ENCODE results near the gene FAT4.

FAT4 gene
- 0 to 0.67 reads per million in 2 donors for total RNA-seq

GRCh38 chr4:125314676-125315575 is at the start of gene FAT4:
FAT4 (plus strand) TSS chr4:125314955; CDS start chr4:125316412, 1,457 bp downstream.
- peak in 2 of 5 experiments; percentile 4 to 71 for DNase-seq

GRCh38 chr4:125265846-125266245 is 48.9 kb upstream of the FAT4 start:
- no peak for DNase-seq

- no peak for DNase-seq
Measured at GRCh38 chr4:125266901-125267604, 47.7 kb upstream of the FAT4 start.

- no peak for DNase-seq
Measured at GRCh38 chr4:125267630-125268029, 47.1 kb upstream of the FAT4 start.

GRCh38 chr4:125268068-125268755 is 46.5 kb upstream of the FAT4 start:
- DNase-seq = no peak

- DNase-seq = no peak
Measured at GRCh38 chr4:125276811-125277210, 37.9 kb upstream of the FAT4 start.

- no peak for DNase-seq
Measured at GRCh38 chr4:125277790-125278189, 37.0 kb upstream of the FAT4 start.

GRCh38 chr4:125280892-125281403 is 33.8 kb upstream of the FAT4 start:
- no peak for DNase-seq

- DNase-seq = peak in 1 of 5 experiments; percentile 5
Measured at GRCh38 chr4:125283707-125284279, 31.0 kb upstream of the FAT4 start.

GRCh38 chr4:125297116-125297515 is 17.6 kb upstream of the FAT4 start:
- DNase-seq = no peak

GRCh38 chr4:125303058-125303457 is 11.7 kb upstream of the FAT4 start:
- DNase-seq = no peak

- no peak for DNase-seq
Measured at GRCh38 chr4:125303821-125304220, 10.9 kb upstream of the FAT4 start.

- DNase-seq = no peak
Measured at GRCh38 chr4:125306112-125306511, 8.6 kb upstream of the FAT4 start.

- no peak for DNase-seq
Measured at GRCh38 chr4:125306533-125306932, 8.2 kb upstream of the FAT4 start.

- DNase-seq = no peak
Measured at GRCh38 chr4:125311503-125311902, 3.3 kb upstream of the FAT4 start.

GRCh38 chr4:125313497-125313896 is 1.3 kb upstream of the FAT4 start:
- peak in 1 of 5 experiments; percentile 65 for DNase-seq

- DNase-seq = no peak
Measured at GRCh38 chr4:125313989-125314667, 627 bp upstream of the FAT4 start.

- peak in 1 of 5 experiments; percentile 22 for DNase-seq
Measured at GRCh38 chr4:125315576-125316400, 1.0 kb downstream of the FAT4 start.

- DNase-seq = peak in 1 of 5 experiments; percentile 8
Measured at GRCh38 chr4:125316401-125316790, 1.6 kb downstream of the FAT4 start.

GRCh38 chr4:125316791-125317524 is 2.2 kb downstream of the FAT4 start:
- DNase-seq = no peak
